DND-41 (cell line): ENCODE measurements around the gene GOLPH3.

Experiments used
- CTCF ChIP-seq: IDR thresholded peaks from 2 replicates; pipeline ENCODE4 v1.5.1; 2012; ENCODE audit warnings: borderline replicate concordance, low read length, moderate library complexity, mild to moderate bottlenecking; ENCODE audit not compliant: poor library complexity, severe bottlenecking; ENCODE audit errors: extremely low read depth
- EZH2 ChIP-seq: IDR thresholded peaks from 3 replicates; pipeline ENCODE4 v1.6.1; 2012; ENCODE audit warnings: borderline replicate concordance, low read depth, mild to moderate bottlenecking, moderate library complexity, low read length, inconsistent platforms; ENCODE audit not compliant: severe bottlenecking

GRCh38 chr5:32098291-32098690 lies 75.8 kb downstream of the GOLPH3 start:
- TF ChIP-seq CTCF (no peak), EZH2 (no peak)
